ENCODE measurements around the gene GVQW3.

The GVQW3 gene

GRCh38 chr11:76408171-76408965 lies 27.2 kb downstream of the GVQW3 start:
- Histone ChIP-seq H3K36me3 (ENCODE audit: control insufficient read depth in 2 of 2, insufficient read depth in 2 of 2, low read length in 2 of 2) (no peaks in the 10 kb centered on the region), H3K4me3 (ENCODE audit: low read length in 2 of 2) (no peak overlapping the region), H3K4me1 (ENCODE audit: control insufficient read depth, insufficient read depth, low read length) (no peaks in the 10 kb centered on the region), H3K9me3 (ENCODE audit: control insufficient read depth in 2 of 2, low read length in 2 of 2) (no peaks in the 10 kb centered on the region), H3K27ac (ENCODE audit: low read length) (no peak overlapping the region), H3K9ac (ENCODE audit: low read length in 2 of 2) (no peak overlapping the region), H3K27me3 (ENCODE audit: control insufficient read depth in 1 of 2, insufficient read depth in 2 of 2, low read length in 2 of 2) (peaks cover 0 to 2% of the 10 kb centered on the region in 2 donors)

- Histone ChIP-seq H3K27ac (ENCODE audit: low read length) (no peak overlapping the region), H3K36me3 (ENCODE audit: control insufficient read depth in 2 of 2, insufficient read depth in 2 of 2, low read length in 2 of 2) (no peaks in the 10 kb centered on the region), H3K9me3 (ENCODE audit: control insufficient read depth in 2 of 2, low read length in 2 of 2) (no peaks in the 10 kb centered on the region)
Measured at GRCh38 chr11:76410851-76411357, 29.8 kb downstream of the GVQW3 start.

GRCh38 chr11:76415073-76415472 lies 34.0 kb downstream of the GVQW3 start:
- H3K4me1 ChIP-seq (ENCODE audit: control insufficient read depth, insufficient read depth, low read length) = no peaks in the 10 kb centered on the region
- peaks cover 0 to 2% of the 10 kb centered on the region in 2 donors for H3K27me3 ChIP-seq (ENCODE audit: control insufficient read depth in 1 of 2, insufficient read depth in 2 of 2, low read length in 2 of 2)
- no peak overlapping the region for H3K27ac ChIP-seq (ENCODE audit: low read length)
- H3K4me3 ChIP-seq (ENCODE audit: low read length in 2 of 2) = no peak overlapping the region
- H3K9me3 ChIP-seq (ENCODE audit: control insufficient read depth in 2 of 2, low read length in 2 of 2) = no peaks in the 10 kb centered on the region
- no peaks in the 10 kb centered on the region for H3K36me3 ChIP-seq (ENCODE audit: control insufficient read depth in 2 of 2, insufficient read depth in 2 of 2, low read length in 2 of 2)
- H3K9ac ChIP-seq (ENCODE audit: low read length in 2 of 2) = no peak overlapping the region

More at GRCh38 chr11:76410851-76411357, 29.8 kb downstream of the GVQW3 start:
- Histone ChIP-seq H3K9ac (ENCODE audit: low read length in 2 of 2) (no peak overlapping the region), H3K4me1 (ENCODE audit: control insufficient read depth, insufficient read depth, low read length) (no peaks in the 10 kb centered on the region), H3K4me3 (ENCODE audit: low read length in 2 of 2) (no peak overlapping the region), H3K27me3 (ENCODE audit: control insufficient read depth in 1 of 2, insufficient read depth in 2 of 2, low read length in 2 of 2) (peaks cover 0 to 2% of the 10 kb centered on the region in 2 donors)

GRCh38 chr11:76419896-76420295 lies 38.8 kb downstream of the GVQW3 start:
- H3K4me1 ChIP-seq (ENCODE audit: control insufficient read depth, insufficient read depth, low read length) = no peaks in the 10 kb centered on the region
- H3K36me3 ChIP-seq (ENCODE audit: control insufficient read depth in 2 of 2, insufficient read depth in 2 of 2, low read length in 2 of 2) = no peaks in the 10 kb centered on the region
- H3K27ac ChIP-seq (ENCODE audit: low read length) = no peak overlapping the region
- no peak overlapping the region for H3K4me3 ChIP-seq (ENCODE audit: low read length in 2 of 2)
- no peak overlapping the region for H3K9ac ChIP-seq (ENCODE audit: low read length in 2 of 2)
- no peaks in the 10 kb centered on the region for H3K9me3 ChIP-seq (ENCODE audit: control insufficient read depth in 2 of 2, low read length in 2 of 2)
- peaks cover 0 to 3% of the 10 kb centered on the region in 2 donors for H3K27me3 ChIP-seq (ENCODE audit: control insufficient read depth in 1 of 2, insufficient read depth in 2 of 2, low read length in 2 of 2)

GRCh38 chr11:76424379-76424778 lies 43.3 kb downstream of the GVQW3 start:
- Histone ChIP-seq H3K36me3 (ENCODE audit: control insufficient read depth in 2 of 2, insufficient read depth in 2 of 2, low read length in 2 of 2) (no peaks in the 10 kb centered on the region), H3K9me3 (ENCODE audit: control insufficient read depth in 2 of 2, low read length in 2 of 2) (no peaks in the 10 kb centered on the region), H3K9ac (ENCODE audit: low read length in 2 of 2) (no peak overlapping the region), H3K4me1 (ENCODE audit: control insufficient read depth, insufficient read depth, low read length) (no peaks in the 10 kb centered on the region), H3K27me3 (ENCODE audit: control insufficient read depth in 1 of 2, insufficient read depth in 2 of 2, low read length in 2 of 2) (peaks cover 0 to 3% of the 10 kb centered on the region in 2 donors), H3K4me3 (ENCODE audit: low read length in 2 of 2) (no peak overlapping the region), H3K27ac (ENCODE audit: low read length) (no peak overlapping the region)

- H3K9ac ChIP-seq (ENCODE audit: low read length in 2 of 2) = no peak overlapping the region
- no peaks in the 10 kb centered on the region for H3K36me3 ChIP-seq (ENCODE audit: control insufficient read depth in 2 of 2, insufficient read depth in 2 of 2, low read length in 2 of 2)
- peaks cover 0 to 3% of the 10 kb centered on the region in 2 donors for H3K27me3 ChIP-seq (ENCODE audit: control insufficient read depth in 1 of 2, insufficient read depth in 2 of 2, low read length in 2 of 2)
- H3K9me3 ChIP-seq (ENCODE audit: control insufficient read depth in 2 of 2, low read length in 2 of 2) = no peaks in the 10 kb centered on the region
- no peaks in the 10 kb centered on the region for H3K4me1 ChIP-seq (ENCODE audit: control insufficient read depth, insufficient read depth, low read length)
- no peak overlapping the region for H3K27ac ChIP-seq (ENCODE audit: low read length)
- no peak overlapping the region for H3K4me3 ChIP-seq (ENCODE audit: low read length in 2 of 2)
Measured at GRCh38 chr11:76424891-76425290, 43.8 kb downstream of the GVQW3 start.

GRCh38 chr11:76426660-76427059 lies 45.5 kb downstream of the GVQW3 start:
- Histone ChIP-seq H3K27me3 (ENCODE audit: control insufficient read depth in 1 of 2, insufficient read depth in 2 of 2, low read length in 2 of 2) (peaks cover 0 to 3% of the 10 kb centered on the region in 2 donors), H3K9me3 (ENCODE audit: control insufficient read depth in 2 of 2, low read length in 2 of 2) (no peaks in the 10 kb centered on the region), H3K4me3 (ENCODE audit: low read length in 2 of 2) (no peak overlapping the region), H3K36me3 (ENCODE audit: control insufficient read depth in 2 of 2, insufficient read depth in 2 of 2, low read length in 2 of 2) (no peaks in the 10 kb centered on the region), H3K4me1 (ENCODE audit: control insufficient read depth, insufficient read depth, low read length) (no peaks in the 10 kb centered on the region), H3K27ac (ENCODE audit: low read length) (no peak overlapping the region), H3K9ac (ENCODE audit: low read length in 2 of 2) (no peak overlapping the region)

- no peaks in the 10 kb centered on the region for H3K4me1 ChIP-seq (ENCODE audit: control insufficient read depth, insufficient read depth, low read length)
Measured at GRCh38 chr11:76436020-76436419, 54.9 kb downstream of the GVQW3 start.

GRCh38 chr11:76443268-76443980 lies 62.3 kb downstream of the GVQW3 start:
- H3K27ac ChIP-seq (ENCODE audit: low read length) = peak overlapping the region; percentile 90
- H3K9me3 ChIP-seq (ENCODE audit: control insufficient read depth in 2 of 2, low read length in 2 of 2) = no peaks in the 10 kb centered on the region
- H3K36me3 ChIP-seq (ENCODE audit: control insufficient read depth in 2 of 2, insufficient read depth in 2 of 2, low read length in 2 of 2) = peaks cover 4 to 6% of the 10 kb centered on the region in 2 donors
- peak overlapping the region; percentile 98 to 99 for H3K9ac ChIP-seq (ENCODE audit: low read length in 2 of 2)
- no peaks in the 10 kb centered on the region for H3K27me3 ChIP-seq (ENCODE audit: control insufficient read depth in 1 of 2, insufficient read depth in 2 of 2, low read length in 2 of 2)
- peaks cover 11% of the 10 kb centered on the region for H3K4me1 ChIP-seq (ENCODE audit: control insufficient read depth, insufficient read depth, low read length)
- peak overlapping the region; percentile 93 to 96 for H3K4me3 ChIP-seq (ENCODE audit: low read length in 2 of 2)

More at GRCh38 chr11:76436020-76436419, 54.9 kb downstream of the GVQW3 start:
- H3K9ac ChIP-seq (ENCODE audit: low read length in 2 of 2) = no peak overlapping the region
- no peaks in the 10 kb centered on the region for H3K36me3 ChIP-seq (ENCODE audit: control insufficient read depth in 2 of 2, insufficient read depth in 2 of 2, low read length in 2 of 2)
- no peak overlapping the region for H3K4me3 ChIP-seq (ENCODE audit: low read length in 2 of 2)
- no peaks in the 10 kb centered on the region for H3K27me3 ChIP-seq (ENCODE audit: control insufficient read depth in 1 of 2, insufficient read depth in 2 of 2, low read length in 2 of 2)
- H3K27ac ChIP-seq (ENCODE audit: low read length) = no peak overlapping the region
- no peaks in the 10 kb centered on the region for H3K9me3 ChIP-seq (ENCODE audit: control insufficient read depth in 2 of 2, low read length in 2 of 2)

GRCh38 chr11:76444065-76444383 lies 62.9 kb downstream of the GVQW3 start:
- H3K27ac ChIP-seq (ENCODE audit: low read length) = peak overlapping the region; percentile 90

More at GRCh38 chr11:76444065-76444383, 62.9 kb downstream of the GVQW3 start:
- Histone ChIP-seq H3K4me1 (ENCODE audit: control insufficient read depth, insufficient read depth, low read length) (peaks cover 11% of the 10 kb centered on the region), H3K36me3 (ENCODE audit: control insufficient read depth in 2 of 2, insufficient read depth in 2 of 2, low read length in 2 of 2) (peaks cover 5 to 6% of the 10 kb centered on the region in 2 donors), H3K4me3 (ENCODE audit: low read length in 2 of 2) (peak overlapping the region; percentile 93 to 96), H3K27me3 (ENCODE audit: control insufficient read depth in 1 of 2, insufficient read depth in 2 of 2, low read length in 2 of 2) (no peaks in the 10 kb centered on the region), H3K9ac (ENCODE audit: low read length in 2 of 2) (peak overlapping the region; percentile 98 to 99), H3K9me3 (ENCODE audit: control insufficient read depth in 2 of 2, low read length in 2 of 2) (no peaks in the 10 kb centered on the region)
